PC-3 (cell line): ENCODE measurements around the gene ENDOV.

ENCODE experiments used
- EZH2 ChIP-seq: fragments of 300-600 bp; sonication (generic); IDR thresholded peaks from one replicate; pipeline ENCODE4 v1.6.1; 2017; ENCODE audit warnings: antibody characterized with exemption, mild to moderate bottlenecking, low read length; ENCODE audit not compliant: unreplicated experiment
- TF ChIP-seq, protein P1 (sequence below): fragments of 300-600 bp; sonication (generic); conservative IDR thresholded peaks from 2 replicates; pipeline ENCODE4 v1.5.1; 2017; ENCODE audit warnings: antibody characterized with exemption, low read depth, mild to moderate bottlenecking, low read length

DNA sequence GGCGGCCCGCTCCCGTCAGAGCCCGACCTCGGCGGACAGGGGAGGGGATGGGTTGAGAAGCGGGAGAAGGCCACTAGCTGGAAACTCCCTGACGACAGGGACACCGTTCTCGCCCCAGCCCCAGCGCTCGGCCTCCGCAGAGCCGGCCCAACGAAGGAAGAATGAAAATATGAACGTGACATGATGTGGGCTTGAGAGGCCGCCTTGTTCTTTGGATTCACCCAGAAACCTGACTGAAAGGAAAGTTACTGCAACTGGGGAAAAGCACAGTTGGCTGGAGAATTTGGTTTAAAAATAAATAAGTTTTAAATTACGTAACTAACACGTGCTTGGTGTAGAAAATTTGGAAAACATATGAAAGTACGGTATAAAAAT is 40.4 kb downstream of the ENDOV start:
- TF ChIP-seq, protein P1, sequence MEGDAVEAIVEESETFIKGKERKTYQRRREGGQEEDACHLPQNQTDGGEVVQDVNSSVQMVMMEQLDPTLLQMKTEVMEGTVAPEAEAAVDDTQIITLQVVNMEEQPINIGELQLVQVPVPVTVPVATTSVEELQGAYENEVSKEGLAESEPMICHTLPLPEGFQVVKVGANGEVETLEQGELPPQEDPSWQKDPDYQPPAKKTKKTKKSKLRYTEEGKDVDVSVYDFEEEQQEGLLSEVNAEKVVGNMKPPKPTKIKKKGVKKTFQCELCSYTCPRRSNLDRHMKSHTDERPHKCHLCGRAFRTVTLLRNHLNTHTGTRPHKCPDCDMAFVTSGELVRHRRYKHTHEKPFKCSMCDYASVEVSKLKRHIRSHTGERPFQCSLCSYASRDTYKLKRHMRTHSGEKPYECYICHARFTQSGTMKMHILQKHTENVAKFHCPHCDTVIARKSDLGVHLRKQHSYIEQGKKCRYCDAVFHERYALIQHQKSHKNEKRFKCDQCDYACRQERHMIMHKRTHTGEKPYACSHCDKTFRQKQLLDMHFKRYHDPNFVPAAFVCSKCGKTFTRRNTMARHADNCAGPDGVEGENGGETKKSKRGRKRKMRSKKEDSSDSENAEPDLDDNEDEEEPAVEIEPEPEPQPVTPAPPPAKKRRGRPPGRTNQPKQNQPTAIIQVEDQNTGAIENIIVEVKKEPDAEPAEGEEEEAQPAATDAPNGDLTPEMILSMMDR = no peak
- TF ChIP-seq EZH2 = no peak
